ENCODE data around the gene MRPS16. TPM values are rescaled to one million over a fixed set of nuclear protein-coding genes. Genes with fewer than 3 reads are reported as not detected.
A peak's percentile ranks its signal among the peaks of the same experiment; 100 is the strongest.

MRPS16 gene
- polyA plus RNA-seq, 1 of the 3 experiments (the other 2 are of a cell fraction), result 75.5 TPM

GRCh38 chr10:73253225-73253555 lies 746 bp upstream of the MRPS16 start:
- Histone ChIP-seq H3K9me3 (no peaks in the 10 kb centered on the region), H3K79me2 (ENCODE audit: insufficient read depth) (peaks cover 64% of the 10 kb centered on the region), H3K27me3 (ENCODE audit: insufficient read depth) (no peaks in the 10 kb centered on the region), H3K36me3 (replicated peaks in 1 of 2; ENCODE audit: control insufficient read depth in 1 of 2, insufficient read depth in 2 of 2, low read length in 1 of 2) (peaks cover 15 to 23% of the 10 kb centered on the region in 2 experiments), H3K9ac (peak overlapping the region; percentile 99), H3K9me2 (no peaks in the 10 kb centered on the region), H4K20me1 (ENCODE audit: insufficient read depth) (no peaks in the 10 kb centered on the region), H3K4me3 (ENCODE audit: low read depth in 2 of 2, low read length in 1 of 2) (peak overlapping the region; percentile 87 to 94), H3K27ac (ENCODE audit: low read depth in 2 of 2, low read length in 1 of 2) (peak overlapping the region; percentile 90 to 93), H3K4me2 (peak overlapping the region; percentile 99), H3K4me1 (ENCODE audit: control insufficient read depth in 1 of 2, insufficient read depth in 2 of 2, low read depth in 1 of 2, low read length in 1 of 2) (peaks cover 9 to 18% of the 10 kb centered on the region in 2 experiments; a peak in 3 of 4 replicates), H2AFZ (ENCODE audit: low read depth) (peak overlapping the region; percentile 91), H3F3A (replicated peaks; ENCODE audit: insufficient read depth) (peaks cover 16% of the 10 kb centered on the region)
- 4% methylated on average over 4 of the region's 4 CpGs for WGBS (ENCODE audit: low lambda C conversion rate)
- TF ChIP-seq ZBTB33 (IDR thresholded peaks at IDR 0.05; ENCODE audit: borderline replicate concordance, low read depth) (no peak), GABPA (IDR thresholded peaks at IDR 0.05; ENCODE audit: low read depth) (no peak), RFX5 (IDR thresholded peaks at IDR 0.05; ENCODE audit: low read length) (no peak), RAD21 (IDR thresholded peaks at IDR 0.05; ENCODE audit: low read length) (no peak), JUND (IDR thresholded peaks at IDR 0.05) (no peak), TCF12 (IDR thresholded peaks at IDR 0.05) (no peak), MAX (IDR thresholded peaks at IDR 0.05; ENCODE audit: low read depth) (no peak)
- DNase-seq, result no peak
- ChIA-PET POLR2A (interaction anchor here (1.5 kb wide), 1 partner anchor 8 kb away, joined by 3 read pairs; no protein-coding TSS in a partner anchor), CTCF (interaction anchor here (0.9 to 2.8 kb wide), 3 partner anchors 11 to 382 kb away, joined by 3 to 17 read pairs (median 4); no protein-coding TSS in a partner anchor)

- Histone ChIP-seq H3K4me1 (ENCODE audit: control insufficient read depth in 1 of 2, insufficient read depth in 2 of 2, low read depth in 1 of 2, low read length in 1 of 2) (peaks cover 15 to 23% of the 10 kb centered on the region in 2 experiments; a peak in 3 of 4 replicates), H3K79me2 (ENCODE audit: insufficient read depth) (peaks cover 73% of the 10 kb centered on the region), H3K27me3 (ENCODE audit: insufficient read depth) (no peaks in the 10 kb centered on the region), H3F3A (replicated peaks; ENCODE audit: insufficient read depth) (peaks cover 19% of the 10 kb centered on the region), H2AFZ (ENCODE audit: low read depth) (peak overlapping the region; percentile 91), H3K4me3 (ENCODE audit: low read depth in 2 of 2, low read length in 1 of 2) (peak overlapping the region; percentile 87 to 94), H3K36me3 (replicated peaks in 1 of 2; ENCODE audit: control insufficient read depth in 1 of 2, insufficient read depth in 2 of 2, low read length in 1 of 2) (peaks cover 20 to 23% of the 10 kb centered on the region in 2 experiments), H3K9me3 (no peaks in the 10 kb centered on the region), H3K27ac (ENCODE audit: low read depth in 2 of 2, low read length in 1 of 2) (peak overlapping the region; percentile 90 to 93), H3K9me2 (no peaks in the 10 kb centered on the region), H3K9ac (peak overlapping the region; percentile 99), H3K4me2 (peak overlapping the region; percentile 99), H4K20me1 (ENCODE audit: insufficient read depth) (no peaks in the 10 kb centered on the region)
- TF ChIP-seq USF1 (IDR thresholded peaks at IDR 0.05; ENCODE audit: borderline replicate concordance, low read depth) (peak; percentile 0; the same call in 1 of the 2 replicates), NFIC (IDR thresholded peaks at IDR 0.05; ENCODE audit: borderline replicate concordance) (no peak)
- CTCF ChIA-PET, result interaction anchor here (0.6 to 2.8 kb wide), 5 partner anchors 12 to 453 kb away, joined by 3 to 17 read pairs (median 3); partner anchors contain the start of gene ANXA7
- POLR2A ChIA-PET, result interaction anchor here (1.2 to 1.7 kb wide), 3 partner anchors 9 to 396 kb away, joined by 3 to 5 read pairs (median 4); partner anchors contain the start of gene ANXA7
- WGBS (ENCODE audit: low lambda C conversion rate), result 8% methylated on average over 23 of the region's 23 CpGs
- peak; percentile 37 for DNase-seq
These were observed 580 bp downstream of the MRPS16 start for GRCh38 chr10:73251683-73252444.

Measured in SK-N-SH (cell line).